Thyroid gland (tissue), 4 donors: ENCODE data around the gene ARNT2. TPM values are rescaled to one million over a fixed set of nuclear protein-coding genes. Genes with fewer than 3 reads are reported as not detected.

Experiments used
- DNase-seq, 2 donors: peaks; one replicate each; pipeline ENCODE4 v3.0.0-alpha.2; 2019
- H3K27ac ChIP-seq, 3 donors: fragments of 200-600 bp; sonication (generic); 1 replicate in 2 of 3; 2 replicates in 1 of 3; pipeline ENCODE4 v1.5.1; 2016 to 2019; ENCODE audit warnings: mild to moderate bottlenecking in 1 of 3, moderate library complexity in 1 of 3
- H3K27me3 ChIP-seq: fragments of 200-600 bp; sonication (generic); one replicate; pipeline ENCODE4 v1.5.1; 2019
- H3K36me3 ChIP-seq, 2 donors: fragments of 200-600 bp; sonication (generic); one replicate each; pipeline ENCODE4 v1.5.1; 2016 to 2019
- H3K4me1 ChIP-seq, 2 donors: fragments of 200-600 bp; sonication (generic); one replicate each; pipeline ENCODE4 v1.5.1; 2017 to 2019
- H3K4me3 ChIP-seq, 3 donors: fragments of 200-600 bp; sonication (generic); replicated peaks in 1 of 3; 1 replicate in 2 of 3; 2 replicates in 1 of 3; pipeline ENCODE4 v1.5.1; 2016; ENCODE audit warnings: mild to moderate bottlenecking in 1 of 3
- H3K9me3 ChIP-seq: fragments of 200-600 bp; sonication (generic); one replicate; pipeline ENCODE4 v1.5.1; 2017
- CTCF ChIP-seq, 6 experiments: fragments of 200-600 bp in 3 of 6; fragments of 450-650 bp in 3 of 6; sonication (generic) in 3 of 6; IDR thresholded peaks; one replicate each; pipeline ENCODE4 v1.5.1; 2016 to 2019; ENCODE audit warnings: antibody characterized with exemption in 6 of 6, mild to moderate bottlenecking in 2 of 6, inconsistent platforms in 1 of 6, moderate library complexity in 1 of 6
- POLR2A ChIP-seq, 2 donors: fragments of 450-650 bp; IDR thresholded peaks; one replicate each; pipeline ENCODE4 v1.6.1; 2017; ENCODE audit warnings: antibody characterized with exemption in 2 of 2, mild to moderate bottlenecking in 2 of 2, moderate library complexity in 1 of 2
- WGBS, 2 donors: methylation state at CpG; one replicate each; pipeline ENCODE4 v1.1.5; 2017; 5-methylcytosine and 5-hydroxymethylcytosine counted together
- intact Hi-C: fragments of 100-400 bp; cut with DNase I; formaldehyde crosslinking; loops from one replicate; pipeline ENCODE4 v1.15.1; 2023
- total RNA-seq, 4 donors: library from RNA; depleted of rRNA; stranded (reverse); fragments of >200 nt; gene quantifications; one replicate each; pipeline ENCODE4 v1.2.3, GENCODE V29; 2016

The ARNT2 gene
- total RNA-seq, 4 donors from 2014 or later, result 9.4 to 19.1 (median 13.8) TPM

- 95% methylated on average over 1 of the region's 1 CpG for WGBS, 2 donors
- Histone ChIP-seq H3K27ac (no peak overlapping the region), H3K36me3 (no peaks in the 10 kb centered on the region), H3K4me1 (peaks cover 5 to 18% of the 10 kb centered on the region in 2 donors), H3K4me3 (no peak overlapping the region), H3K27me3 (no peaks in the 10 kb centered on the region), H3K9me3 (no peaks in the 10 kb centered on the region)
- TF ChIP-seq POLR2A (IDR thresholded peaks at IDR 0.05), result no peak
- no peak for TF ChIP-seq CTCF (IDR thresholded peaks at IDR 0.05)
- no peak for DNase-seq
- intact Hi-C loops, result loop anchor here (5.0 to 10.0 kb wide), 3 partner anchors 129 to 399 kb away; partner anchors contain the start of genes ABHD17C and CEMIP
Observed at GRCh38 chr15:80565398-80565797, 161.2 kb downstream of the ARNT2 start.

- H3K4me3 ChIP-seq, result no peak overlapping the region
- H3K36me3 ChIP-seq, result no peaks in the 10 kb centered on the region
- H3K4me1 ChIP-seq, result peaks cover 0 to 12% of the 10 kb centered on the region in 2 donors
- no peak for DNase-seq
- intact Hi-C loops, result loop anchor here (5.0 to 10.0 kb wide), 3 partner anchors 129 to 399 kb away; partner anchors contain the start of genes ABHD17C and CEMIP
- H3K27me3 ChIP-seq, result no peaks in the 10 kb centered on the region
- no peak overlapping the region for H3K27ac ChIP-seq
- no peaks in the 10 kb centered on the region for H3K9me3 ChIP-seq
- TF ChIP-seq CTCF (IDR thresholded peaks at IDR 0.05) (no peak), POLR2A (IDR thresholded peaks at IDR 0.05) (no peak)
- 93 to 96% methylated on average over 4 of the region's 4 CpGs for WGBS, 2 donors
Observed at GRCh38 chr15:80565988-80566387, 161.8 kb downstream of the ARNT2 start.

- intact Hi-C loops, result loop anchor here (5.0 to 10.0 kb wide), 3 partner anchors 127 to 397 kb away; partner anchors contain the start of genes ABHD17C and CEMIP
- DNase-seq, result peak; percentile 71 to 74
- Histone ChIP-seq H3K36me3 (no peaks in the 10 kb centered on the region), H3K9me3 (no peaks in the 10 kb centered on the region), H3K27me3 (no peaks in the 10 kb centered on the region), H3K4me3 (no peak overlapping the region), H3K27ac (no peak overlapping the region), H3K4me1 (peaks cover 0 to 7% of the 10 kb centered on the region in 2 donors)
- WGBS, 2 donors, result 0 to 2% methylated on average over 5 of the region's 5 CpGs
- TF ChIP-seq CTCF (IDR thresholded peaks at IDR 0.05) (peak; percentile 45 to 88 (median 76)), POLR2A (IDR thresholded peaks at IDR 0.05) (no peak)
Observed at GRCh38 chr15:80567721-80568157, 163.6 kb downstream of the ARNT2 start.

- DNase-seq, result no peak
- H3K9me3 ChIP-seq, result no peaks in the 10 kb centered on the region
- no peak overlapping the region for H3K4me3 ChIP-seq
- no peaks in the 10 kb centered on the region for H3K36me3 ChIP-seq
- 66 to 76% methylated on average over 8 of the region's 8 CpGs for WGBS, 2 donors
- TF ChIP-seq CTCF (IDR thresholded peaks at IDR 0.05) (no peak), POLR2A (IDR thresholded peaks at IDR 0.05) (no peak)
- intact Hi-C loops, result loop anchor here (5.0 to 10.0 kb wide), 3 partner anchors 127 to 397 kb away; partner anchors contain the start of genes ABHD17C and CEMIP
- no peaks in the 10 kb centered on the region for H3K27me3 ChIP-seq
- peaks cover 0 to 7% of the 10 kb centered on the region in 2 donors for H3K4me1 ChIP-seq
- H3K27ac ChIP-seq, result no peak overlapping the region
Observed at GRCh38 chr15:80568298-80568697, 164.1 kb downstream of the ARNT2 start.

- WGBS, 2 donors, result 90% methylated on average over 20 of the region's 20 CpGs
- no peak for DNase-seq
- Histone ChIP-seq H3K9me3 (no peaks in the 10 kb centered on the region), H3K36me3 (no peaks in the 10 kb centered on the region), H3K4me1 (peaks cover 0 to 7% of the 10 kb centered on the region in 2 donors), H3K4me3 (no peak overlapping the region), H3K27ac (no peak overlapping the region), H3K27me3 (no peaks in the 10 kb centered on the region)
- no peak for TF ChIP-seq POLR2A (IDR thresholded peaks at IDR 0.05)
- no peak for TF ChIP-seq CTCF (IDR thresholded peaks at IDR 0.05)
- intact Hi-C loops, result loop anchor here (5.0 to 10.0 kb wide), 3 partner anchors 126 to 396 kb away; partner anchors contain the start of genes ABHD17C and CEMIP
Observed at GRCh38 chr15:80568876-80569605, 164.9 kb downstream of the ARNT2 start.
